AG20443 (cell line): Measurements from ENCODE around the gene OR2J3.
"Not testable (repeated sequence)": the region's sequence is repeated elsewhere in the genome, so short reads cannot be mapped to it uniquely, and the experiment has no call there.

ENCODE experiments used
- DNase-seq: peaks from one replicate; pipeline ENCODE4 v3.0.0; 2012; ENCODE audit warnings: low spot score, mixed read lengths

Gene OR2J3

GRCh38 chr6:29107758-29108157, at the start of gene OR2J3:
Gene OR2J3 (plus strand): TSS chr6:29108058. CDS start chr6:29111891, 3,833 bp downstream.
- DNase-seq = no peak

GRCh38 chr6:29071831-29072723, 35.8 kb upstream of the OR2J3 start:
- DNase-seq = peak; percentile 44

GRCh38 chr6:29079203-29079602, 28.7 kb upstream of the OR2J3 start:
- no peak for DNase-seq

GRCh38 chr6:29081312-29081711, 26.5 kb upstream of the OR2J3 start:
- no peak for DNase-seq

GRCh38 chr6:29082457-29082856, 25.4 kb upstream of the OR2J3 start:
- no peak for DNase-seq

- no peak for DNase-seq
These were observed 20.6 kb upstream of the OR2J3 start, which contains the start of gene OR2B3 for GRCh38 chr6:29087213-29087612. Gene OR2B3 (minus strand): TSS chr6:29087313. CDS start chr6:29087248, 65 bp downstream.

- DNase-seq = no peak
These were observed 14.9 kb upstream of the OR2J3 start for GRCh38 chr6:29092957-29093356.

- DNase-seq = no peak
These were observed 10.1 kb upstream of the OR2J3 start for GRCh38 chr6:29097803-29098202.

GRCh38 chr6:29099190-29099589, 8.7 kb upstream of the OR2J3 start, which contains the start of gene OR2J1:
Gene OR2J1 (plus strand): TSS chr6:29099490. CDS start chr6:29100943, 1,453 bp downstream.
- DNase-seq = no peak

GRCh38 chr6:29112135-29112534, 4.3 kb downstream of the OR2J3 start:
- no peak for DNase-seq

- not testable (repeated sequence) for DNase-seq
These were observed 7.1 kb downstream of the OR2J3 start for GRCh38 chr6:29114964-29115363.

GRCh38 chr6:29129326-29130012, 21.6 kb downstream of the OR2J3 start:
- DNase-seq = no peak

GRCh38 chr6:29130644-29131043, 22.8 kb downstream of the OR2J3 start:
- DNase-seq = no peak

GRCh38 chr6:29131691-29132090, 23.8 kb downstream of the OR2J3 start:
- DNase-seq = no peak

- no peak for DNase-seq
These were observed 29.9 kb downstream of the OR2J3 start for GRCh38 chr6:29137724-29138123.

GRCh38 chr6:29141606-29142005, 33.7 kb downstream of the OR2J3 start:
- DNase-seq = no peak

GRCh38 chr6:29142309-29142708, 34.5 kb downstream of the OR2J3 start:
- DNase-seq = no peak

GRCh38 chr6:29146179-29146578, 38.3 kb downstream of the OR2J3 start:
- DNase-seq = no peak

GRCh38 chr6:29147074-29147473, 39.2 kb downstream of the OR2J3 start:
- DNase-seq = no peak

GRCh38 chr6:29149444-29149843, 41.6 kb downstream of the OR2J3 start:
- DNase-seq = not testable (repeated sequence)

GRCh38 chr6:29153083-29153482, 45.2 kb downstream of the OR2J3 start:
- DNase-seq = no peak

- DNase-seq = not testable (repeated sequence)
These were observed 47.3 kb downstream of the OR2J3 start for GRCh38 chr6:29155182-29155581.

GRCh38 chr6:29159922-29160321, 52.1 kb downstream of the OR2J3 start:
- not testable (repeated sequence) for DNase-seq
